ENCODE data around the gene ZNF205. TPM values are rescaled to one million over a fixed set of nuclear protein-coding genes. Genes with fewer than 3 reads are reported as not detected.
A peak's percentile ranks its signal among the peaks of the same experiment; 100 is the strongest.

ZNF205 gene
- total RNA-seq, 1 donor from 2014 or later = 7.3 TPM

DNA sequence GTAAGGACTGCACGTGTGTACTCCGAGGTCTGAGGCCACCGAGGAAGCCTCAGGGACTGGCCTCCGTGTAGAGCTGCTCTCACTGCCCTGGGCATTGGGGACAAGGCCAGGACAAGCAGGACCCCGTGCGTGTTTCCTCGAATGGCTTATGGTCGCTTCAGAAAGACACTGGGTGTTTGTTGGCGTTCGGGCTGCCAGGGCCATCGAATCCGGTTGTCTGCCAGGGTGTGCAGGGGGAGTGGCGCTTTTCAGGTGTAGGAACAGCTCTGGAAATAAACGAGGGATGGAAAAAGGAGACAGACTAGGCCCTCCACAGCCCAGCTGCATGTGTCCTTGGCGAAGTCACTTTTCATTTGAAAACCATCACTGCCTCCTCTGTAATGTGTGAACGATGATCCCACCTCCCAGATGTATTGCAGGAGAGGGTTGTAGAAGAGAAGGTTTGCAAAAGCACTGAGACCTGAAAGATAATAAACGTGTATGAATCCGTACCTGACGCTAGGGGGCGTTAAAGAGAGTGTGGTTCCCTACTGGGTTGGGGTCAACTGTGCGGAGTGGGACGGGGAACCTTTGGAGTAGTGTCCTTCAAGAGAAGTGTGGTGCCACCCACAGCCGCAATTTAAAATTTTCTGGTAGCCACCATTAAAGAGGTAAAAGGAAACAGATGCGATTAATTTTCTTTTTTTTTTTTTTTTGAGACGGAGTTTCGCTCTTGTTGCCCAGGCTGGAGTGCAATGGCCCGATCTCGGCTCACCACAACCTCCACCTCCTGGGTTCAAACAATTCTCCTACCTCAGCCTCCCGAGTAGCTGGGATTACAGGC is 11.2 kb upstream of the ZNF205 start:
- Histone ChIP-seq H3K27ac (ENCODE audit: low read depth, low read length) (peak overlapping the region; percentile 38), H3K36me3 (ENCODE audit: control insufficient read depth in 3 of 3, insufficient read depth in 3 of 3, low read length in 3 of 3) (no peaks in the 10 kb centered on the region), H3K9ac (ENCODE audit: low read depth in 1 of 3, low read length in 3 of 3) (no peak overlapping the region), H3K27me3 (ENCODE audit: control insufficient read depth in 3 of 3, insufficient read depth in 3 of 3, low read length in 3 of 3) (peaks cover 0 to 13% (median 8%) of the 10 kb centered on the region in 3 donors), H3K4me1 (ENCODE audit: control insufficient read depth in 3 of 3, insufficient read depth in 3 of 3, low read length in 3 of 3) (peaks cover 18 to 20% (median 19%) of the 10 kb centered on the region in 3 donors), H3K4me3 (ENCODE audit: low read length in 3 of 3) (peak overlapping the region in 1 of 3 donors; percentile 6), H3K9me3 (ENCODE audit: control insufficient read depth in 3 of 3, low read length in 3 of 3) (no peaks in the 10 kb centered on the region)

DNA sequence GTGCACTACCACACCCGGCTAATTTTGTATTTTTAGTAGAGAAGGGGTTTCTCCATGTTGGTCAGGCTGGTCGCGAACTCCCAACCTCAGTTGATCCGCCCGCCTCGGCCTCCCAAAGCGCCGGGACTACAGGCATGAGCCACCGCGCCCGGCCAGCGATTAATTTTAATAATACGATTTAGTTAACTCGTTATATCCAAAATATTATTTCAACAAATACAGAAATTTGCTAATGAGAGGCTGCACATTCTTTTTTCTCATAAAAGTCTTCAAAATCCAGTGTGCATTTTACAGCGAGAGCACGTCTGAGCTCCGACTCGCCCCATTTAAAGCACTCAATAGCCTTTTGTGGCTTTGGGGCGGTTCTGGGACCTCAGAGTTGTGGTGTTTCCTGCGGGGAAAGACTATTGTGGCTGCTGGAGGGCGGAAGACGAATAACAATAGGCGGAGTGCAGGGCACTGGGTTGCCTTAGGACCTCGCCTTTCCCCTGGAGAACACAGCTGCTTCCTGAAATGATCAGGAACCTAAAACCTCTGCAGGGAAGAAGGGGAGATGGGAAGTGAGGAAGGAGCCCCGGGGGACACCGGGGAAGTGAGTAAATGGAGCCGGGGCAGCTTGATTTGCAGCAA is 10.4 kb upstream of the ZNF205 start:
- H3K27ac ChIP-seq (ENCODE audit: low read depth, low read length) = peak overlapping the region; percentile 38
- no peak overlapping the region for H3K9ac ChIP-seq (ENCODE audit: low read depth in 1 of 3, low read length in 3 of 3)
- H3K4me1 ChIP-seq (ENCODE audit: control insufficient read depth in 3 of 3, insufficient read depth in 3 of 3, low read length in 3 of 3) = peaks cover 21 to 23% (median 22%) of the 10 kb centered on the region in 3 donors
- H3K36me3 ChIP-seq (ENCODE audit: control insufficient read depth in 3 of 3, insufficient read depth in 3 of 3, low read length in 3 of 3) = no peaks in the 10 kb centered on the region
- H3K4me3 ChIP-seq (ENCODE audit: low read length in 3 of 3) = peak overlapping the region in 1 of 3 donors; percentile 54
- no peaks in the 10 kb centered on the region for H3K9me3 ChIP-seq (ENCODE audit: control insufficient read depth in 3 of 3, low read length in 3 of 3)
- H3K27me3 ChIP-seq (ENCODE audit: control insufficient read depth in 3 of 3, insufficient read depth in 3 of 3, low read length in 3 of 3) = peaks cover 0 to 13% (median 8%) of the 10 kb centered on the region in 3 donors

- H3K4me3 ChIP-seq (ENCODE audit: low read length in 3 of 3) = peak overlapping the region; percentile 65 to 81 (median 74)
- no peaks in the 10 kb centered on the region for H3K9me3 ChIP-seq (ENCODE audit: control insufficient read depth in 3 of 3, low read length in 3 of 3)
- peak overlapping the region; percentile 83 to 88 (median 88) for H3K9ac ChIP-seq (ENCODE audit: low read depth in 1 of 3, low read length in 3 of 3)
- peak overlapping the region; percentile 79 for H3K27ac ChIP-seq (ENCODE audit: low read depth, low read length)
- peaks cover 0 to under 1% (median 0%) of the 10 kb centered on the region in 3 donors for H3K27me3 ChIP-seq (ENCODE audit: control insufficient read depth in 3 of 3, insufficient read depth in 3 of 3, low read length in 3 of 3)
- peaks cover 11 to 16% (median 11%) of the 10 kb centered on the region in 3 donors for H3K4me1 ChIP-seq (ENCODE audit: control insufficient read depth in 3 of 3, insufficient read depth in 3 of 3, low read length in 3 of 3)
- peaks cover 0 to 4% (median 3%) of the 10 kb centered on the region in 3 donors for H3K36me3 ChIP-seq (ENCODE audit: control insufficient read depth in 3 of 3, insufficient read depth in 3 of 3, low read length in 3 of 3)
Measured at GRCh38 chr16:3106205-3106928, 6.0 kb upstream of the ZNF205 start.

- Histone ChIP-seq H3K4me3 (ENCODE audit: low read length in 3 of 3) (peak overlapping the region; percentile 82), H3K4me1 (ENCODE audit: control insufficient read depth in 3 of 3, insufficient read depth in 3 of 3, low read length in 3 of 3) (peaks cover 22 to 29% (median 24%) of the 10 kb centered on the region in 3 donors), H3K27ac (ENCODE audit: low read depth, low read length) (peak overlapping the region; percentile 36), H3K36me3 (ENCODE audit: control insufficient read depth in 3 of 3, insufficient read depth in 3 of 3, low read length in 3 of 3) (peaks cover 16 to 28% (median 26%) of the 10 kb centered on the region in 3 donors), H3K9me3 (ENCODE audit: control insufficient read depth in 3 of 3, low read length in 3 of 3) (no peaks in the 10 kb centered on the region), H3K9ac (ENCODE audit: low read depth in 1 of 3, low read length in 3 of 3) (peak overlapping the region; percentile 65 to 79 (median 76)), H3K27me3 (ENCODE audit: control insufficient read depth in 3 of 3, insufficient read depth in 3 of 3, low read length in 3 of 3) (no peaks in the 10 kb centered on the region)
Measured at GRCh38 chr16:3112881-3113574, 642 bp downstream of the ZNF205 start.

DNA sequence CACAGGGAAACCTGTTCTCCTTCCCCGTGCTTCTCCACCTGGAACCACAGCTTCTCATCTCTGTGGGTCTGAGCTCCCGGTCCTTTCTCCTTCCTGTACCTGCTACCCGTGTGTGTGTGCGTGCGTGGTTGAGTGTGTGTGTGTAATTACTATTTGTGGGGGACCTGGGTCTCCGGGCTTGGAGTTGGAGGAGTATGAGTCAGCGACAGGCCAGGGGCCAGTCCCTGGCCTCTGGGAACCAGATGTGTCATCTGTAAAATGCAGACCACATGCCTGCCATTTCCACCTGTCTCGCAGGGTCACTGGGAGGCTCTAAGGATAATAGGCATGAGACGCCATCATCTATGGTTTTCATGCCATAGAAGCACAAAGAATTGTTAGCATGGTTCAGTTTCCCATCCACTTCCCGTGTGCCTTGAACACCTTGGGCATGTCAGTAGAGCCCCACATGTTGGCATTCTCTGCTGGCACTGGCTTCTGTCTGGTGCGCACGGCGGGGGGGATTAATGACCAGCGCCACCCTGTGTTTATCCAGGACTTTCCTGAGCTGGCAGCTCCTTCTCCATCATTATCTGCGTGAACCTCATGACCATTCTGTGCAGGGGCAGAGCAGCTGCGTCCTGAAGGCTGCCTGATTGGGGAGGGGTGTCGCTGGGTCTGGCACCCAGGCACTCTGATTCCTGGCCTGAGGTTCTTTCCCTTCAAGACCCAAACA is 1.5 kb downstream of the ZNF205 start:
- H3K9me3 ChIP-seq (ENCODE audit: control insufficient read depth in 3 of 3, low read length in 3 of 3) = no peaks in the 10 kb centered on the region
- no peaks in the 10 kb centered on the region for H3K27me3 ChIP-seq (ENCODE audit: control insufficient read depth in 3 of 3, insufficient read depth in 3 of 3, low read length in 3 of 3)
- peak overlapping the region in 2 of 3 donors; percentile 65 to 79 for H3K9ac ChIP-seq (ENCODE audit: low read depth in 1 of 3, low read length in 3 of 3)
- H3K36me3 ChIP-seq (ENCODE audit: control insufficient read depth in 3 of 3, insufficient read depth in 3 of 3, low read length in 3 of 3) = peaks cover 16 to 28% (median 26%) of the 10 kb centered on the region in 3 donors
- no peak overlapping the region for H3K27ac ChIP-seq (ENCODE audit: low read depth, low read length)
- H3K4me3 ChIP-seq (ENCODE audit: low read length in 3 of 3) = peak overlapping the region; percentile 82
- peaks cover 22 to 29% (median 24%) of the 10 kb centered on the region in 3 donors for H3K4me1 ChIP-seq (ENCODE audit: control insufficient read depth in 3 of 3, insufficient read depth in 3 of 3, low read length in 3 of 3)

DNA sequence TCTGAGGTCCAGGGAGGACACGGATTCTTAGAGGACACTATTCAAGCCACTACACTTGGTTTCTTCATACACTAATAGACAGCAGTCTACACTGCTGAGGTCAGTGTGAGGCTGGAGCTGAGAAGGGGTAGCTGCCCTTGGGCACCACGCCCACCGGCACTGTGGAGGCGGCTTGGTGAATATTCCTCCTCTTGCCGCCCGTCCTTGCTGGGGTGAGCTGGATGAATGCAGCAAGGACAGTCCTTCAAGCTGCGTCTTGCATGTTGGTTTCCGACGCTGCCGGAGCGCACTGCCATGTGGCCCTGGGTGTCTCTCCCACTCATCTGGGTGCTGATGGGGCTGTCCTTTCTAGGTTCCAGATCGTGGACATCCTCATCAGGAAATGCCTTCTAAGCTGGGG is 2.6 kb downstream of the ZNF205 start:
- Histone ChIP-seq H3K4me3 (ENCODE audit: low read length in 3 of 3) (no peak overlapping the region), H3K27me3 (ENCODE audit: control insufficient read depth in 3 of 3, insufficient read depth in 3 of 3, low read length in 3 of 3) (no peaks in the 10 kb centered on the region), H3K9ac (ENCODE audit: low read depth in 1 of 3, low read length in 3 of 3) (no peak overlapping the region), H3K27ac (ENCODE audit: low read depth, low read length) (no peak overlapping the region), H3K9me3 (ENCODE audit: control insufficient read depth in 3 of 3, low read length in 3 of 3) (no peaks in the 10 kb centered on the region), H3K36me3 (ENCODE audit: control insufficient read depth in 3 of 3, insufficient read depth in 3 of 3, low read length in 3 of 3) (peaks cover 23 to 30% (median 27%) of the 10 kb centered on the region in 3 donors), H3K4me1 (ENCODE audit: control insufficient read depth in 3 of 3, insufficient read depth in 3 of 3, low read length in 3 of 3) (peaks cover 22 to 29% (median 24%) of the 10 kb centered on the region in 3 donors)

DNA sequence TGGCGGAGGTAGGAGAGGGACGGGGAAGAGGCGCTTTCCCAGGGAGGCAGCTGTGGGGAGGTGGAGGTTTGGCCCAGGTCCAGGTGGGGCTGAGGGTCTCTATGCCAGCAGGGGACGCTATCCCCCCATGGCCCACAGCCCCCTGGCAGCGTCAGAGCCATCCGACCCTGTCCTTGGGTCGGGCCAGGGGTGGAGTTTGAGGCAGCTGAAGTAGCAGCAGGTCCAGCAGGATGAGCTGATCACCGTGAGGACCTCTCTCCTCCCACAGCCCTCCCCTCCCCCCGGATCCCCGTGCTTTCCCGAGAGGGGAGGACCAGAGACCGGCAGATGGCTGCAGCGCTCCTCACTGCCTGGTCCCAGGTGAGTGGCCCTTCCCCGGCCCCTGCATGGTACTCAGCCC is 3.2 kb downstream of the ZNF205 start:
- Histone ChIP-seq H3K27ac (ENCODE audit: low read depth, low read length) (no peak overlapping the region), H3K4me1 (ENCODE audit: control insufficient read depth in 3 of 3, insufficient read depth in 3 of 3, low read length in 3 of 3) (peaks cover 22 to 29% (median 24%) of the 10 kb centered on the region in 3 donors), H3K27me3 (ENCODE audit: control insufficient read depth in 3 of 3, insufficient read depth in 3 of 3, low read length in 3 of 3) (no peaks in the 10 kb centered on the region), H3K4me3 (ENCODE audit: low read length in 3 of 3) (no peak overlapping the region), H3K9me3 (ENCODE audit: control insufficient read depth in 3 of 3, low read length in 3 of 3) (no peaks in the 10 kb centered on the region), H3K9ac (ENCODE audit: low read depth in 1 of 3, low read length in 3 of 3) (no peak overlapping the region), H3K36me3 (ENCODE audit: control insufficient read depth in 3 of 3, insufficient read depth in 3 of 3, low read length in 3 of 3) (peaks cover 23 to 30% (median 27%) of the 10 kb centered on the region in 3 donors)

- no peaks in the 10 kb centered on the region for H3K9me3 ChIP-seq (ENCODE audit: control insufficient read depth in 3 of 3, low read length in 3 of 3)
Measured at GRCh38 chr16:3118204-3118790, 5.9 kb downstream of the ZNF205 start.

More at GRCh38 chr16:3118204-3118790, 5.9 kb downstream of the ZNF205 start:
- H3K36me3 ChIP-seq (ENCODE audit: control insufficient read depth in 3 of 3, insufficient read depth in 3 of 3, low read length in 3 of 3) = peaks cover 23 to 32% (median 29%) of the 10 kb centered on the region in 3 donors
- peaks cover 22 to 23% (median 22%) of the 10 kb centered on the region in 3 donors for H3K4me1 ChIP-seq (ENCODE audit: control insufficient read depth in 3 of 3, insufficient read depth in 3 of 3, low read length in 3 of 3)
- H3K27me3 ChIP-seq (ENCODE audit: control insufficient read depth in 3 of 3, insufficient read depth in 3 of 3, low read length in 3 of 3) = no peaks in the 10 kb centered on the region
- no peak overlapping the region for H3K27ac ChIP-seq (ENCODE audit: low read depth, low read length)
- H3K4me3 ChIP-seq (ENCODE audit: low read length in 3 of 3) = no peak overlapping the region
- no peak overlapping the region for H3K9ac ChIP-seq (ENCODE audit: low read depth in 1 of 3, low read length in 3 of 3)
